Hepatocyte (in vitro differentiated cells): Measurements from ENCODE around the gene STRN. TPM values are rescaled to one million over a fixed set of nuclear protein-coding genes. Genes with fewer than 3 reads are reported as not detected.

ENCODE experiments used
- DNase-seq: peaks from one replicate; pipeline ENCODE4 v3.0.0-alpha.2; 2016; ENCODE audit warnings: low spot score
- H2AFZ ChIP-seq: fragments of 200-600 bp; sonication (generic); 2 replicates; pipeline ENCODE4 v1.6.0; 2016; ENCODE audit warnings: antibody characterized with exemption, mild to moderate bottlenecking
- H3K27ac ChIP-seq: fragments of 200-600 bp; sonication (generic); 2 replicates; pipeline ENCODE4 v1.5.1; 2016; ENCODE audit warnings: mild to moderate bottlenecking
- H3K27me3 ChIP-seq: fragments of 200-600 bp; sonication (generic); 2 replicates; pipeline ENCODE4 v1.6.1; 2016
- H3K36me3 ChIP-seq: fragments of 200-600 bp; sonication (generic); replicated peaks from 2 replicates; pipeline ENCODE4 v1.5.1; 2016; ENCODE audit warnings: low read depth; ENCODE audit not compliant: insufficient read depth
- H3K4me1 ChIP-seq: fragments of 200-600 bp; sonication (generic); 2 replicates; pipeline ENCODE4 v1.5.1; 2016; ENCODE audit warnings: mild to moderate bottlenecking, moderate library complexity; ENCODE audit not compliant: insufficient read depth
- H3K4me2 ChIP-seq: fragments of 200-600 bp; sonication (generic); 2 replicates; pipeline ENCODE4 v1.6.0; 2016
- H3K4me3 ChIP-seq: fragments of 200-600 bp; sonication (generic); 2 replicates; pipeline ENCODE4 v1.5.1; 2016; ENCODE audit warnings: mild to moderate bottlenecking
- H3K79me2 ChIP-seq: fragments of 200-600 bp; sonication (generic); 2 replicates; pipeline ENCODE4 v1.6.0; 2017; ENCODE audit warnings: mild to moderate bottlenecking
- H3K9me2 ChIP-seq: fragments of 200-600 bp; sonication (generic); replicated peaks from 2 replicates; pipeline ENCODE4 v1.6.0; 2017; ENCODE audit warnings: mild to moderate bottlenecking; ENCODE audit not compliant: insufficient read depth
- H3K9me3 ChIP-seq: fragments of 200-600 bp; sonication (generic); 2 replicates; pipeline ENCODE4 v1.5.1; 2016; ENCODE audit warnings: low read depth, mild to moderate bottlenecking
- H4K20me1 ChIP-seq: fragments of 200-600 bp; sonication (generic); 2 replicates; pipeline ENCODE4 v1.6.0; 2016; ENCODE audit warnings: mild to moderate bottlenecking; ENCODE audit not compliant: insufficient read depth, poor library complexity, severe bottlenecking
- CTCF ChIP-seq: fragments of 200-600 bp; sonication (generic); IDR thresholded peaks from 2 replicates; pipeline ENCODE4 v1.5.1; 2016; ENCODE audit warnings: antibody characterized with exemption, mild to moderate bottlenecking; ENCODE audit not compliant: poor library complexity
- EZH2 ChIP-seq: fragments of 200-600 bp; sonication (generic); IDR thresholded peaks from 2 replicates; pipeline ENCODE4 v1.6.1; 2016; ENCODE audit warnings: antibody characterized with exemption, mild to moderate bottlenecking, borderline replicate concordance
- EZH2phosphoT487 ChIP-seq: fragments of 200-600 bp; sonication (generic); IDR thresholded peaks from one replicate; pipeline ENCODE4 v1.6.1; 2018; ENCODE audit warnings: antibody characterized with exemption, mild to moderate bottlenecking, low read depth, moderate library complexity; ENCODE audit not compliant: unreplicated experiment, severe bottlenecking
- WGBS: methylation state at CpG from one replicate; pipeline ENCODE4 v1.1.6; 2016; ENCODE audit warnings: low lambda C conversion rate; ENCODE audit errors: missing lambda C conversion rate; 5-methylcytosine and 5-hydroxymethylcytosine counted together
- polyA plus RNA-seq: library from polyadenylated mRNA; unstranded; fragments of >200 nt; fragmentation: Nextera tagmentation; extraction: Ambion mirVana; gene quantifications from 2 replicates; pipeline ENCODE4 v1.2.1, GENCODE V29; 2016
- total RNA-seq: library from RNA; depleted of rRNA; stranded (reverse); fragments of >200 nt; gene quantifications from 2 replicates; pipeline ENCODE4 v1.2.3, GENCODE V29; 2014

Gene STRN
- total and polyA plus RNA-seq, 2 experiments from 2014 or later: 4.4 to 13.9 TPM

- Histone ChIP-seq H3K4me2 (no peak overlapping the region), H3K79me2 (no peaks in the 10 kb centered on the region), H3K36me3 (no peaks in the 10 kb centered on the region), H3K9me3 (no peaks in the 10 kb centered on the region), H3K9me2 (no peaks in the 10 kb centered on the region), H2AFZ (no peak overlapping the region), H4K20me1 (no peaks in the 10 kb centered on the region), H3K27ac (no peak overlapping the region), H3K27me3 (no peaks in the 10 kb centered on the region), H3K4me3 (no peak overlapping the region), H3K4me1 (no peaks in the 10 kb centered on the region)
- TF ChIP-seq EZH2phosphoT487 (no peak), EZH2 (no peak), CTCF (no peak)
- no peak for DNase-seq
- 92% methylated on average over 5 of the region's 5 CpGs for WGBS
Observed at GRCh38 chr2:36811071-36811470, 155.3 kb downstream of the STRN start.

GRCh38 chr2:36809069-36809445, 157.3 kb downstream of the STRN start:
- no peak overlapping the region for H3K27ac ChIP-seq
- no peak overlapping the region for H3K4me2 ChIP-seq
- H3K9me2 ChIP-seq: no peaks in the 10 kb centered on the region
- H3K27me3 ChIP-seq: no peaks in the 10 kb centered on the region
- H2AFZ ChIP-seq: no peak overlapping the region
- H3K9me3 ChIP-seq: no peaks in the 10 kb centered on the region
- no peak for DNase-seq
- TF ChIP-seq CTCF (no peak), EZH2phosphoT487 (no peak), EZH2 (no peak)
- H4K20me1 ChIP-seq: no peaks in the 10 kb centered on the region
- no peaks in the 10 kb centered on the region for H3K36me3 ChIP-seq
- H3K4me3 ChIP-seq: no peak overlapping the region
- no peaks in the 10 kb centered on the region for H3K4me1 ChIP-seq
- no peaks in the 10 kb centered on the region for H3K79me2 ChIP-seq
- WGBS: 95% methylated on average over 3 of the region's 3 CpGs

- no peak overlapping the region for H3K4me2 ChIP-seq
- no peak overlapping the region for H2AFZ ChIP-seq
- no peak overlapping the region for H3K27ac ChIP-seq
- no peaks in the 10 kb centered on the region for H3K9me3 ChIP-seq
- H3K79me2 ChIP-seq: no peaks in the 10 kb centered on the region
- WGBS: 97% methylated on average over 35 of the region's 35 CpGs
- no peak overlapping the region for H3K4me3 ChIP-seq
- H3K9me2 ChIP-seq: no peaks in the 10 kb centered on the region
- H3K36me3 ChIP-seq: no peaks in the 10 kb centered on the region
- TF ChIP-seq EZH2phosphoT487: no peak
- TF ChIP-seq EZH2: no peak
- no peak for TF ChIP-seq CTCF
- H3K4me1 ChIP-seq: no peaks in the 10 kb centered on the region
- H3K27me3 ChIP-seq: no peaks in the 10 kb centered on the region
- H4K20me1 ChIP-seq: no peaks in the 10 kb centered on the region
- no peak for DNase-seq
Observed at GRCh38 chr2:36808386-36809068, 157.8 kb downstream of the STRN start.
